Heart left ventricle (tissue), 13 donors: Measurements from ENCODE around the gene GPR135.

Experiments used
- CTCF ChIP-seq, 12 donors: fragments of 200-600 bp; sonication (generic) in 4 of 12; IDR thresholded peaks; one replicate each; pipeline versions ENCODE4 v1.5.0 to v1.8.0; 2018 to 2022; ENCODE audit warnings: antibody characterized with exemption in 12 of 12, mild to moderate bottlenecking in 5 of 12
- POLR2A ChIP-seq, 2 donors: fragments of 450-650 bp; IDR thresholded peaks; one replicate each; pipeline ENCODE4 v1.6.1; 2017; ENCODE audit warnings: antibody characterized with exemption in 2 of 2, mild to moderate bottlenecking in 2 of 2, moderate library complexity in 2 of 2
- donor health status: ischemic (EF 13 %, LVEDD 7.1; RV severe dilation, severe dysfunction).
- donor health status: DM: no; HTN: yes; CAD: no.
- donor health status: DM: no; HTN: no; CAD: no.
- donor health status: ischemic (EF 25% LVEDD 6.9; RV normal size, moderate dysfunction).
- donor health status: ischemic (EF 25% LVEDD 5.7; RV mildly dilated, moderate dysfunction).
- donor health status: ischemic (EF 35%, LVEDD 5.7; RV mildly dilated, moderate dysfunction).
- donor health status: nonischemic (EF 11% LVEDD 7.7; RV severe dilation, severe dysfunction).
- donor health status: DM: yes; HTN: yes; CAD: no.
- donor health status: PGD.
- donor health status: ischemic (EF 29% LVEDD 5.4; RV normal size, mild dysfunction).
- donor health status: nonischemic (EF 23%, LVEDD 6.1; RV moderate dilation, normal function).

GRCh38 chr14:59510966-59511365 lies 45.8 kb upstream of the GPR135 start:
- TF ChIP-seq CTCF (IDR thresholded peaks at IDR 0.05) (no peak), POLR2A (IDR thresholded peaks at IDR 0.05) (no peak)
